Activated effector memory CD4-positive, alpha-beta T cell treated with Interleukin-2 at 50 U/mL for 16 hours (primary cell): Measurements from ENCODE around the gene ACAD9.
A peak's percentile ranks its signal among the peaks of the same experiment; 100 is the strongest.
"Not testable (repeated sequence)": the region's sequence is repeated elsewhere in the genome, so short reads cannot be mapped to it uniquely, and the experiment has no call there.

ENCODE experiments used
- DNase-seq: peaks from one replicate; pipeline ENCODE4 v3.0.0-alpha.2; 2020

Gene ACAD9

DNA sequence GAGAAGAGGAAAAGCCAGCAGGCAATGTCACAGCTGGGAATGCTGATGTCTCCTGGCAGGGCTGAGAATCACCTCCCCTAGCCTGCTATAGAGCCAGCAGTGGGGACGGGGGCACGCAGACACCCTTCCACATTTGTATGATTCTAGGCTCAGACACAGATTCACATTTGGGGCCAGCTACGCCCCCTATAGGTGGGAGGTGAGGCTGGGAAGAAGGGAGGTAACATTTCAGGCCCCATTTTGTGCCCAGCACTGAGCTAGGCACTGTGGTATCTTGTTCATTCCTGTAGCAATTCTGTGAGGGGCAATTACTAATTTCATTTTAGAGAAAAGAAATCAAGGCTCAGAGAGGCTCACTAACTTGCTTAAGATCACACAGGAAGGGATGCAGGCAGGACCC, 15.9 kb upstream of the ACAD9 start:
- DNase-seq: no peak

GRCh38 chr3:128864351-128864811, 15.0 kb upstream of the ACAD9 start:
- no peak for DNase-seq

GRCh38 chr3:128864849-128865804, 14.3 kb upstream of the ACAD9 start:
- not testable (repeated sequence) for DNase-seq

DNA sequence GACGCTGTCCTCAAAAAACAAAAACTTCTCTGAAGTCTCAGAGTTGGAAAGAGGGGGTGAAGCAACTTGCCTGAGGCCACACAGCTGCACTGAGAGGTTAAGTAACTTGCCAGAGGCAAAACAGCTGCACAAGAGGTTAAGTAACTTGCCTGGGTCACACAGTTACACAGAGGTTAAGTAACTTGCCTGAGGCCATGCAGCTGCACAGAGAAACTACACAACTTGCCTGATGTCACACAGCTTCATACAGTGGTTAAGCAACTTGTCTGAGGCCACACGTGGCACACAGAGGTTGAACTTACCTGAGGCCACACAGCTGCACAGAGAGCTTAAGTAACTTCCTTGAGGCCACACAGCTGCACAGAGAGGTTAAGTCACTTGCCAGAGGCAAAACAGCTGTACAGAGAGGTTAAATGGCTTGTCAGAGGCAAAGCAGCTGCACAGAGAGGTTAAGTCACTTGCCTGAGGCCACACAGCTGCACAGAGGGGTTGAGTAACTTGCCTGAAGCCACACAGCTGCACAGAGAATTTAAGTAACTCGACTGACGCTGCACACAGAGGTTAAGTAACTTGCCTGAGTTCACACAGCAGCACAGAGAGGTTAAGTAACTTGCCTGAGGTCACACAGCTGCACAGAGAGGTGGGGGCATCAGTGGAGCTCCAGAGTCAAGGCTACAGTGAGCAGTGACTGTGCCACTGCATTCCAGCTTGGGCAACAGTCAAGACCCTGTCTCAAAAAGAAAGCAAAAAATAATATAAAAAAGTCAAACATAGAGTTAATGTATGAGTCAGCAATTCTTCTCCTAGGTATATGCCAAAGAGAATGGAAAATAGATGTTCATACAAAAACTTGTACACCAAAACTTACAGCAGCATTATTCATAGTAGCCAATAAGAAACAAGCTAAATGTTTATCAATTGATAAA, 12.0 kb upstream of the ACAD9 start:
- no peak for DNase-seq

- no peak for DNase-seq
Measured at GRCh38 chr3:128870347-128870746, 9.1 kb upstream of the ACAD9 start.

DNA sequence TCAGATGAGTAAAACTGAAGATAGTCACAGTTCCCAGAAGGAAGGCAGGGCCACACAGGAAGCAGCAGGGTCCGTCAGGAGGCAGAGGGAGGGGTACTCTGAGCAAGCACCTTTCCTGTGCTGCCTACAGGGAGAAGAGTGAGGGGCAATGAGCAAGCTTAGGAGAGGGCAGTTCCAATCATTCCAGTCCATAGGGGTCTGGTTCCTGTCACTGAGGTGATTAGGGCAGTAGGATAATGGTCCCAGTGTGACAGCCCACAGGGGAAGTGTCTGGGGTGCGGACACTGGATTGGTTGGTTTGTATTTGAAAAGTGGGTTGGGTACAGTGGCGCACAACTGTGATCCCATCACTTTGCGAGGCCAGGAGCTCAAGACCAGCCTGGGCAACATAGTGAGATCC, 7.1 kb upstream of the ACAD9 start:
- no peak for DNase-seq

GRCh38 chr3:128872744-128873143, 6.7 kb upstream of the ACAD9 start:
- no peak for DNase-seq

- no peak for DNase-seq
Measured at GRCh38 chr3:128873244-128874022, 6.0 kb upstream of the ACAD9 start.

DNA sequence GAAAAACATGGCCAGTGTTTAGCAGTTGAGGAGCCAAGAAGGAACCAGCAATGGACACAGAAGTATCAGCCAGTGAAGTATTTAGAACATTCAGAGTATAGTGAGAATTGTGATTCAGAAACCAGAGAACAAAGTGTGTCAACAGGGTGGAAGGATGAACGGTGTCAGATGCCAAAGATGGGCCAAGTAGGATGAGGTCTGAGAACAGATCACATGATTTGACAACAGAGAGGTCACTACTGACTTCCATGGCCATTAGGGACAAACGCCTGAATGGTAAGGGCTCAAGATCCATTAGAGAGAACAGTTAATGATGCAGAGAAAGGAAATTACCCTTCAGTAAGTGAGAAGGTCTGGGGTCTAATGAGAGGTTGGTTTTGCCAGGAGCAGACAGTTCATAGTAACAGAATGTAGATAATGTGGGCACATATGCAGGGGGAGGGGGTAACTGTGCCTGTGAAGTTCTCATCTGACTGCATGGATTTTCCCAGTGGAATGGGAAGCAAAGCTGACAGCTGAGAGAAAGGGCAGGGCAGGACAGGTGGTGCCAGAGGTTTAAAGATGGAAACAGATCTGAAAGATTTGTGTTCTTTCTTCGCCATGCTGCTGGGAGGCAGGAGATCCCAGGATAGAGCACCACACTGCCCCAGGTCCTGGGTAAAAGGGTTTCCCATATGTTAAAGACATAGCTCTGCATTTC, 4.8 kb upstream of the ACAD9 start:
- DNase-seq: no peak

GRCh38 chr3:128875556-128876120, 3.8 kb upstream of the ACAD9 start:
- DNase-seq: peak; percentile 43

GRCh38 chr3:128878011-128878457, 1.4 kb upstream of the ACAD9 start:
- DNase-seq: no peak

GRCh38 chr3:128878556-128879124, 780 bp upstream of the ACAD9 start:
- DNase-seq: no peak

DNA sequence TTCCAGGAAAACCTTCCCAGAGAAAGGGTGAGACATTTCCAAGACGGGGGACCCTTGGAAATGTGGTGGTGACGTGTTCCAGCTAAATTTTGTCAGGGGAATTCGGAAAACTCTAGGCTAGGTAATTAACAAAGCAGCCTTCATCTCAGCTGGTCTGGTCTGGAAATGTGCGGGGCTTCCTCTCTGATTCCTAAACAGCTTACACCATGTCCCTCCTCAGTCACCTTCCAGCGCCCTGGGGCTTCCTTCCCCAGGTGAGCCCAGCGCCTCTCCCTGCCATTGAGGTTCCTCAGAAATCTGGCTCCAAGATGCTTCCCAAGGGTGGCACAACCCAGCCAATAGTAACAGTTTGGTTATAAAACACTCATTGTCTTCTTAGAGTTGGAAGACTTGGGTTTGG, 571 bp downstream of the ACAD9 start:
- DNase-seq: peak; percentile 1

DNA sequence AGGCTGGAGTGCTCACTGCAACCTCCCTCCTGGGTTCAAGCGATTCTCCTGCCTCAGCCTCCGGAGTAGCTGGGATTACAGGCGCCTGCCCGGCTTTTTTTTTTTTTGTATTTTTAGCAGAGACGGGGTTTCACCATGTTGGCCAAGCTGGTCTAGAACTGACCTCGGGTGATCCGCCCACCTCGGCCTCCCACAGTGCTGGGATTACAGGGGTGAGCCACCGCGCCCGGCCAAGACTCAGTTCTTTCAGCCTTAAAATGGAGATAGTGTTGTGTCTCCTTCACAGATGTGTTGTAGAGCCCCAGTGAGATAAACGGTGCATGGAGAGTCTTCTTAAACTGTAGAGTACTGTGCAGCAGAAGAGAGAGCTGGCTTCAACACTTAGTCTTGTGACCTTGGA, 1.0 kb downstream of the ACAD9 start:
- not testable (repeated sequence) for DNase-seq

DNA sequence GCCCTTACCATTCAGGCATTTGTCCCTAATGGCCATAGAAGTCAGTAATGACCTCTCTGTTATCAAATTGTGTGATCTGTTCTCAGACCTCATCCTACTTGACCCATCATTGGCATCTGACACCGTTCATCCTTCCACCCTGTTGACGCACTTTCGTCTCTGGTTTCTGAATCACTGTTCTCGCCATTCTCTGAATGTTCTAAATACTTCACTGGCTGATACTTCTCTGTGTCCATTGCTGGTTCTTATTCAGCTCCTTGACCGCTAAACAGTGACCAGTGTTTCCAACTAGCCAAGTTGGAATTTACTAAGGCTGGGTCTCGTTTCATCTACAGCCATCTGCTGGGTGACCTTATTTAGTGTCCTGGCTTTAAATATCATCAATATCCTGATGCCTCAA, 2.2 kb downstream of the ACAD9 start:
- DNase-seq: no peak

DNA sequence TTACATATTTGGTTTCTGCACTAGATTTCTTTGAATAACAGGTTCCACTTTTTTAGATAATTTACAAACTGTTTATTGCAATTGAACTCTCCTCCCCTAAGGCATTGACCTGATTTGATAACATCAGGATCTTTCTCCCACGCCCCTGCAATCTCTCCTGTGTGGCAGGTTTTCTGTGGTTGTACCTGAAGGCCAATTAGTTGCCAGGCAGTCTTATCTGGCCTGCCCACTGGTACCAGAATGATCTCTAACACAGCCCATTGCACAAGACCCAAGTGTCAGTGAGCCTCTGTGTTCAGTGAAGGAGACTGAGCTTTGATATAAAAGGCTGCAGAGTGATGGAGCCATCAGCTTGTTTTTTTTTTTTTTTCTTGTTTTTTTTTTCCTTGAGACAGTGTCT, 3.3 kb downstream of the ACAD9 start:
- no peak for DNase-seq

DNA sequence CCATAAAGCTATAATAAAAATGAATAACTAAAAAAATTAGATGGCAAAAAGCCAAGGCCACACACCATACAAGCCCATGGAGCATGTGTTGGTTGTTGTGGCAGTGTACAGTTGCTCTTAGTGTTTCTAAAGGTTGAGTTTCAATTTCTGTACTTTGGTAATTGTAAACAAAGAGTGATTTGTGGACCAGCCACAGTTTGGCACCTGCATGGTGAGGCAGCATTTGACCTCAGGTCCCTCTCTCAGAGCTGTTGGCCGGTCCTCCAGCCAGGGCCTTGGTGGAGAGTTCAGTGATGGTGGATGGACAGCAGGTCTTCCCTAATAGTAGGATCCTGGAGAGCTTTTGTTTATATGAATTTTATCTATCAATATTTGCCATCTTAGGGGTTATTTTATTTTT, 5.6 kb downstream of the ACAD9 start:
- DNase-seq: no peak

DNA sequence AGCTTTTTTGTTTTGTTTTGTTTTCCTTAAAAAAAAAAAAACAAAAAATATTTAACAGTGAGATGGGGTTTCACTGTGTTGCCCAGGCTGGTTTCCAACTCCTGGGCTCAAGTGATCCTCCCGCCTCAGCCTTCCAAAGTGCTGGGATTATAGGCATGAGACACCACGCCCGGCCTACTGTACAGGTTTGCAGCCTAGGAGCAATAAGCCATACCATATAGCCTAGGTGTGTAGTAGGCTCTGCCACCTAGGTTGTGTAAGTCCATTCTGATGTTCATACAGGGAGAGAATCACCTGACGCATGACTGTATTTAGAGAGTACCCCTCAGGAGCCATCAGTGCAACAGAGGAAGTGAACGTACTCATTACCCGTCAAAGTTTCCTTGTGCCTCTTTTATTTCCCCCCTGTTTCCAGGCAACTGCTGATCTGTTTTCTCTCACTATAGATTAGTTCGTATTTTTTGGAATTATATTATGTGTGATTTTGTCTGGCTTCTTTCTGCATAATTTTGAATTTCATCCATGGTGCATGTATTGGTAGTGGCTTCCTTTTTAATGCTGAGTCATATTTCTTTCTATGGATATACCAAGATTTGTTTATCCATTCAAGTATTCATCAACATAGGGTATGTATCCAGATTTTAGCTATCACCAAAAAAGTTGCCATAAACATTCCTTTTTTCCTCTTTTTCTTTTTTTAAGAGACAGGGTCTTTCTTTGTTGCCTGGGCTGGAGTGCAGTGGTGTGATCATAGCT, 9.9 kb downstream of the ACAD9 start:
- DNase-seq: no peak

DNA sequence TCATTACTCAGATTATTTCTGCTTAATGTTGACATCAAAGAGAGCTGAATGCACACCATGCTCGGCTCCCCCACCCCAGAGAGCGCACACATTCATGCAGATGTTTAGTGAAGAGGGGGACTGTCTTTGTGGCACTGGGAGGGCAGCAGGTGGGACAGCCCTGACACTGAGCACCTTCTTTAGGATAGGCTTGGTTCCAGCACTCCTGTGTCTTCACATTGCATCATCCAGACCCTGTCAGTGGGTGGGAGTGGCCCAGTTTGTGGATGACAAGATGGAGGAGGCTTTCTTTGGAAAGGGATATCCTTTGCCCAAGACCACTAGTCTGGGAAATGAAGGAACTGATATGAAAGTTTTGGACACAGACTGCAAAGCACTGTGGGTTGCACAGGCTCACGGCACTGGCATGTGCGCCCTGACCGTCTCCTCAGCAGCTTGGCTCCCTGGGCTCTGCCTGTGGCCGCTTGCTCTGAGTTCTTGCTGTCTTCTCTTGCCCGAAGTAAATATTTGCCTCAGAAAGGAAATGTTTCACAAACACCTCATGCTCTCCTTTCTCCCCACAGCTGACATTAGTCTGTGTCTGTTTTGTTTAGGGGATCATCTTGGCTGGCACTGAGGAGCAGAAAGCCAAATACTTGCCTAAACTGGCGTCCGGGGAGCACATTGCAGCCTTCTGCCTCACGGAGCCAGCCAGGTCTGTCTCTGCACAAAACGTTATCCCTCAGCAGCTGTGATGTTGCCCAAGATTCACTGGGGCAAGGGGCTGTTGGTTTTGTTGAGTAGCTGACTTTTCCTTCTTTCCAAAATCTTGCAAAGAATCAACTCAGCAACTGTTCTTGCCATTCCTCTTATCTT, 16.6 kb downstream of the ACAD9 start:
- no peak for DNase-seq

GRCh38 chr3:128902426-128902825, 23.0 kb downstream of the ACAD9 start:
- no peak for DNase-seq
